ENCODE data around the gene MYO15B. TPM values are rescaled to one million over a fixed set of nuclear protein-coding genes. Genes with fewer than 3 reads are reported as not detected.

Gene MYO15B
- total and polyA plus RNA-seq, 2 of the 13 experiments (the other 11 are each of a cell fraction or from before 2014, with no cell fraction given): 2.8 to 8.1 TPM

- no peak overlapping the region for H3K9ac ChIP-seq (ENCODE audit: insufficient read depth, low read depth, low read length)
- H3K4me2 ChIP-seq (ENCODE audit: low read depth, low read length): no peak overlapping the region
- no peaks in the 10 kb centered on the region for H4K20me1 ChIP-seq (ENCODE audit: insufficient read depth, low read length)
- DNase-seq (ENCODE audit: low spot score) (no peak), FAIRE-seq (no peak), ATAC-seq (no peak)
- no peaks in the 10 kb centered on the region for H3K9me3 ChIP-seq (ENCODE audit: low read length)
- intact Hi-C loops (cut with micrococcal nuclease; ENCODE audit: unreplicated experiment) (no loop called here), in situ Hi-C loops (cut with HindIII; ENCODE audit: extremely low pct_ligation_motif_present, low pct_unique_long_range_greater_than_20kb) (no loop called here)
- H3K4me3 ChIP-seq (replicated peaks in 1 of 3; ENCODE audit: insufficient read depth in 1 of 3, low read depth in 2 of 3, low read length in 3 of 3): no peak overlapping the region
- H3K36me3 ChIP-seq (replicated peaks in 1 of 2; ENCODE audit: control insufficient read depth in 1 of 2, insufficient read depth in 2 of 2, low read length in 2 of 2): peaks cover 20 to 37% of the 10 kb centered on the region in 2 experiments
- peaks cover 1% of the 10 kb centered on the region; the same call in 1 of the 2 replicates for H3K4me1 ChIP-seq (ENCODE audit: insufficient read depth, low read length)
- 95% methylated on average over 5 of the region's 5 CpGs for WGBS (ENCODE audit: low lambda C conversion rate)
- no peak overlapping the region for H2AFZ ChIP-seq (ENCODE audit: low read length)
- no TSS peak for BruUV-seq (replicated peaks)
- no peaks in the 10 kb centered on the region for H3K27me3 ChIP-seq (ENCODE audit: control insufficient read depth in 1 of 2, insufficient read depth in 2 of 2, low read length in 2 of 2)
- TF ChIP-seq SETDB1 (CRISPR knock-in tag; IDR thresholded peaks at IDR 0.05; ENCODE audit: borderline replicate concordance): no peak
- TF ChIP-seq NFE2L2 (IDR thresholded peaks at IDR 0.05; ENCODE audit: low read length): no peak
- TF ChIP-seq ARNT (IDR thresholded peaks at IDR 0.05): no peak
- no peak for TF ChIP-seq NPAS2 (CRISPR knock-in tag; IDR thresholded peaks at IDR 0.05; ENCODE audit: borderline replicate concordance)
- no peak for TF ChIP-seq ZNF142 (CRISPR knock-in tag; IDR thresholded peaks at IDR 0.05)
- no peak overlapping the region for H3K27ac ChIP-seq (ENCODE audit: extremely low read length, insufficient read depth, low read length)
- no peaks in the 10 kb centered on the region for H3K79me2 ChIP-seq (ENCODE audit: insufficient read depth, low read length)
- CTCF ChIA-PET (ENCODE audit: low intra/inter-chr PET ratio, low total read pairs): no interaction called here
- POLR2A ChIA-PET: interaction anchor here (3.3 kb wide), 1 partner anchor 12 kb away, joined by 9 read pairs; a partner anchor contains a TSS
Observed at GRCh38 chr17:75658237-75658636, 70.6 kb downstream of the MYO15B start.

Measured in HepG2 (cell line).